Adrenal gland (tissue), 12 donors: Measurements from ENCODE around the gene MAP3K9. TPM values are rescaled to one million over a fixed set of nuclear protein-coding genes. Genes with fewer than 3 reads are reported as not detected.

Source experiments
- DNase-seq, 7 donors: peaks; one replicate each; pipeline ENCODE4 v3.0.0-alpha.2; 2019 to 2020
- H3K27ac ChIP-seq, 5 donors: fragments of 200-600 bp; sonication (generic) in 4 of 5; 1 replicate in 3 of 5; 2 replicates in 2 of 5; pipeline versions ENCODE4 v1.5.1 to v1.8.0; 2016 to 2020; ENCODE audit warnings: mild to moderate bottlenecking in 1 of 5
- H3K27me3 ChIP-seq: fragments of 200-600 bp; 2 replicates; pipeline ENCODE4 v1.8.0; 2021
- H3K36me3 ChIP-seq, 2 donors: fragments of 200-600 bp; replicated peaks in 1 of 2; 1 replicate in 1 of 2; 2 replicates in 1 of 2; pipeline versions ENCODE4 v1.5.1 to v1.8.0; 2018 to 2022
- H3K4me1 ChIP-seq, 2 donors: fragments of 200-600 bp; replicated peaks in 1 of 2; 1 replicate in 1 of 2; 2 replicates in 1 of 2; pipeline versions ENCODE4 v1.5.1 to v1.8.0; 2018 to 2021
- H3K4me3 ChIP-seq, 4 donors: fragments of 200-600 bp; sonication (generic) in 3 of 4; one replicate each; pipeline ENCODE4 v1.5.1; 2016 to 2018
- H3K9me3 ChIP-seq, 3 donors: fragments of 200-600 bp; sonication (generic) in 1 of 3; replicated peaks in 1 of 3; 1 replicate in 2 of 3; 2 replicates in 1 of 3; pipeline versions ENCODE4 v1.5.1 to v1.8.0; 2016 to 2021
- CTCF ChIP-seq, 6 experiments: fragments of 450-650 bp in 4 of 6; fragments of 200-600 bp in 2 of 6; sonication (generic) in 1 of 6; IDR thresholded peaks; 1 replicate in 5 of 6; 2 replicates in 1 of 6; pipeline versions ENCODE4 v1.5.1 to v1.8.0; 2016 to 2021; ENCODE audit warnings: antibody characterized with exemption in 6 of 6, mild to moderate bottlenecking in 2 of 6, moderate library complexity in 1 of 6
- POLR2A ChIP-seq, 2 donors: fragments of 450-650 bp; IDR thresholded peaks; one replicate each; pipeline ENCODE4 v1.6.1; 2017; ENCODE audit warnings: antibody characterized with exemption in 2 of 2, mild to moderate bottlenecking in 2 of 2, moderate library complexity in 1 of 2
- WGBS, 4 donors: extraction: QIAGEN DNeasy Blood & Tissue Kit in 2 of 4; methylation state at CpG; one replicate each; pipeline versions ENCODE4 v1.1.5 to v1.1.7; 2013 to 2017; 5-methylcytosine and 5-hydroxymethylcytosine counted together
- intact Hi-C, 2 donors: fragments of 100-400 bp; cut with DNase I; formaldehyde crosslinking; loops; one replicate each; pipeline versions ENCODE4 v1.14.1 to v1.15.0; 2022 to 2023
- polyA plus RNA-seq, 3 donors: library from polyadenylated mRNA; stranded (reverse); fragments of 200-250 nt in 2 of 3; fragments of 350-450 nt in 1 of 3; fragmentation: Illumina TruSeq in 1 of 3; extraction: RNeasy Lipid Tissue Mini Kit (QIAGEN cat#74804) in 1 of 3; gene quantifications; one replicate each; pipeline ENCODE4 v1.2.3, GENCODE V29; 2013 to 2014
- total RNA-seq, 9 donors: library from RNA; depleted of rRNA in 4 of 9; stranded (reverse); fragments of >200 nt in 4 of 9; fragments of 120-200 nt in 1 of 9; fragmentation: NEBNext Ultra II Directional in 1 of 9; extraction: Animal tissue kit (Norgen Biotek cat#: 25700) in 1 of 9; gene quantifications; one replicate each; pipeline versions ENCODE4 v1.1.0 to v1.2.4, GENCODE V29; 2013 to 2023
- donor health status: healthy with polysubstance abuse.
- donor health status: Bipolar disorder and iron deficiency.
- donor health status: DM: yes; HTN: yes; CAD: no.
- donor health status: DM: no; HTN: no; CAD: no.
- donor health status: DM: no; HTN: no; CAD: no.
- donor health status: DM: yes; HTN: yes; CAD: no.

Gene MAP3K9
- total and polyA plus RNA-seq, 12 donors: 0.67 to 6.7 (median 2.9) TPM

- WGBS, 4 donors: 71 to 89% (median 81%) methylated on average over 2 to 4 of the region's 4 CpGs
- no peaks in the 10 kb centered on the region for H3K27me3 ChIP-seq
- H3K4me3 ChIP-seq: no peak overlapping the region
- H3K9me3 ChIP-seq: no peaks in the 10 kb centered on the region
- intact Hi-C loops: no loop called here
- DNase-seq: peak in 1 of 7 donors; percentile 8
- TF ChIP-seq CTCF (IDR thresholded peaks at IDR 0.05): no peak
- TF ChIP-seq POLR2A (IDR thresholded peaks at IDR 0.05): no peak
- no peaks in the 10 kb centered on the region for H3K4me1 ChIP-seq
- no peak overlapping the region for H3K27ac ChIP-seq
- no peaks in the 10 kb centered on the region for H3K36me3 ChIP-seq
Observed at GRCh38 chr14:70779667-70780066, 29.6 kb downstream of the MAP3K9 start.

GRCh38 chr14:70776197-70776596, 33.1 kb downstream of the MAP3K9 start:
- no peaks in the 10 kb centered on the region for H3K4me1 ChIP-seq
- no peaks in the 10 kb centered on the region for H3K27me3 ChIP-seq
- no peaks in the 10 kb centered on the region for H3K36me3 ChIP-seq
- no peak overlapping the region for H3K27ac ChIP-seq
- no peaks in the 10 kb centered on the region for H3K9me3 ChIP-seq
- 93 to 100% (median 95%) methylated on average over 2 of the region's 2 CpGs for WGBS, 4 donors
- intact Hi-C loops: no loop called here
- TF ChIP-seq POLR2A (IDR thresholded peaks at IDR 0.05) (no peak), CTCF (IDR thresholded peaks at IDR 0.05) (no peak)
- H3K4me3 ChIP-seq: no peak overlapping the region
- no peak for DNase-seq

GRCh38 chr14:70773182-70773862, 36.0 kb downstream of the MAP3K9 start:
- TF ChIP-seq POLR2A (IDR thresholded peaks at IDR 0.05) (no peak), CTCF (IDR thresholded peaks at IDR 0.05) (no peak)
- Histone ChIP-seq H3K27ac (no peak overlapping the region), H3K36me3 (no peaks in the 10 kb centered on the region), H3K9me3 (no peaks in the 10 kb centered on the region), H3K4me3 (no peak overlapping the region), H3K4me1 (no peaks in the 10 kb centered on the region), H3K27me3 (no peaks in the 10 kb centered on the region)
- intact Hi-C loops: no loop called here
- 80 to 92% (median 87%) methylated on average over 3 of the region's 3 CpGs for WGBS, 4 donors
- no peak for DNase-seq

- no peaks in the 10 kb centered on the region for H3K9me3 ChIP-seq
- no peaks in the 10 kb centered on the region for H3K4me1 ChIP-seq
- H3K27ac ChIP-seq: no peak overlapping the region
- intact Hi-C loops: no loop called here
- 65 to 73% (median 70%) methylated on average over 7 to 15 of the region's 15 CpGs for WGBS, 4 donors
- no peaks in the 10 kb centered on the region for H3K27me3 ChIP-seq
- no peak overlapping the region for H3K4me3 ChIP-seq
- no peak for TF ChIP-seq CTCF (IDR thresholded peaks at IDR 0.05)
- TF ChIP-seq POLR2A (IDR thresholded peaks at IDR 0.05): no peak
- no peaks in the 10 kb centered on the region for H3K36me3 ChIP-seq
- DNase-seq: peak in 1 of 7 donors; percentile 8
Observed at GRCh38 chr14:70771781-70772212, 37.5 kb downstream of the MAP3K9 start.
